ENCODE measurements around the gene PDZD4.
"Not testable (repeated sequence)": the region's sequence is repeated elsewhere in the genome, so short reads cannot be mapped to it uniquely, and the experiment has no call there.

Gene PDZD4

DNA sequence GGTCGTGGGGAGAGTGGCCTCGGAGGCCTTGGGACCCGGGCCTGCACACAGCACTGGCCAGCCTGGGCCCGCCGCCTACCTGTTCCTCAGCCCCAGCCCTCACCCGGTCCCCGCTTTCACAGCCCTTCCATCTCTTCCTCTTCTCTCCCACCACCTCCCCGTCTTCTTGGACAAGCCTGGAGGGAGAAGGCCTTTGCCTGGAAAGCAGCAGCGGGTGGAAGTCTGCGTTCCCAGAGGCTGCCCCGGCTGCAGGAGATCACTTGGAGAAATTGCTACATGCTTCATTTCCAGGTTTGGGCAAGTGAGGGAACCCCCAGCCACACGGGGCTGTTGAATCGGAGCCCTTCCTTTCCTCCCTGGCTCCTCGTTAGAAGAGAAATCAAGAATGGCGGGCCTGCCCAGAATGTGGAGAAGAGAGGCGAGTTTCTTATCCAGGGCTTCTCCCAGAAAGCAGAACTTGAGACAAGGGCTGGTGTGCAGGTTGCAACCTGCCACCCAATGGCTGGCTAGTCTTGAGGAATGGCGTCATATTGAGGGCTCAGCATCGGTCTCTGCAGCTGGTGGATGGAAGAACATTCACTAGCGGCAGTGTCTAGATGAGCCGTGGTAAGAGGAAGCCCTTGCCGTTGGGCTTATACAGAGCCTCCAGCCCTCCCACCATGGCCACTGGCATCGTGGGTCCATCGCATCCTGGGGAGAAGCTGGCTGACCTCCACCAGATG, 1.2 kb upstream of the PDZD4 start:
- DNase-seq = no peak

DNA sequence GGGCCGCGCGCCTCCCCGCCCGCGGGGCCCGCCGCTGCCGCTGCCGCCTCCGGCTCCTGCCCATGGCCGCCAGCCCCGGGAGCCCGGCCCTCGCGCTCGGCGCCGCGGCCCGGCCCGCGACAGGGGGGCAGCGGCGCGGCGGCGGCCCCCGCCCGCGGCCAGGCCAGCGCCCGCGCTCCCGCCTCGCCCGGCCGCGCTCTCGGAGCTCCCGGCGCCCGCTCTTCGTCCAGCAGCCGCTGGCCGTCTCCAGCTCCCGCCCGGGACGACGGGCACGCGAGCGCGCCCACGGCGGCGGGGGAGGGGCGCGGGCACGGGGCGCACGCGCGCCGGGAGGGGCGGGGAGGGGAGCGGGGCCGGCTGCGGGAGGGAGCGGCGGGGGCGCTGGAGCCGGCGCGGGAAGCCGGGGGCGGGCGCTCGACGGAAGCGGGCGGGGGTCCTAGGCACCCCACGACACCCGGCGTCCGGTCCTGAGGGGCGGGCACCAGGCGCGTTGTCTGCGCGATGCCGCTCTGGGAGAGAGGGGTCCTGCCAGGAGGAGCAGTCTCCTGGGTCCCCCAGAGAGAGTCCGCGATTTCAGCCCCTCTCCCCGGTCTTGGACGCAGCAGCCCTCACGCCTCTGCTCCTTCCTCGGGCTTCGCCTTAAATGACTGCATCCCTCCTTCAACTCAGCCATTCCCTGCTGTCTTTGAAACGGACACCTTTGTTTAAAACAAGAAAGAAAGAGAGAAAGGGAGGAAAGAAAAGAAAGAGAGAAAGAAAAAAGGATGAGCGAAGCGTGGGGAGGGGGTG, 490 bp upstream of the PDZD4 start:
- DNase-seq = no peak

GRCh38 chrX:153829549-153829798, 870 bp downstream of the PDZD4 start:
- DNase-seq = no peak

GRCh38 chrX:153828723-153829548, 1.4 kb downstream of the PDZD4 start:
- DNase-seq = no peak

GRCh38 chrX:153828308-153828707, 2.0 kb downstream of the PDZD4 start:
- no peak for DNase-seq

- DNase-seq = no peak
Measured at GRCh38 chrX:153827903-153828302, 2.4 kb downstream of the PDZD4 start.

DNA sequence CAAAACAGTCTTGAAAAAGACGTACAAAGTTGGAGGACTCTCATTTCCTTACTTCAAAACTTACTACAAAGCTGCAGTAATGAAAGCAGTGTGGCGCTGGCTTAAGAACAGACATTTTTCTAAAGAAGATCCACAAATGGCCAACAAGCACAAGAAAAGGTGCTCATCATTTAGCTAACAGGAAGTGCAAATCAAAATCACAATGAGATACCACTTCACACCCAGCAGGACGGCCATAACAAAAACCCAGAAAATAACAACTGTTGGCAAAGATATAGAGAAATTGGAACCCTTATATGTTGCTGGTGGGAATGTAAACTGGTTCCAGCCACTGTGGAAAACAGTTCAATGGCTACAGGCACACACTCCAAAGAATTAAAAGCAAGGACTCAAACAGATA, 3.3 kb downstream of the PDZD4 start:
- DNase-seq = no peak

DNA sequence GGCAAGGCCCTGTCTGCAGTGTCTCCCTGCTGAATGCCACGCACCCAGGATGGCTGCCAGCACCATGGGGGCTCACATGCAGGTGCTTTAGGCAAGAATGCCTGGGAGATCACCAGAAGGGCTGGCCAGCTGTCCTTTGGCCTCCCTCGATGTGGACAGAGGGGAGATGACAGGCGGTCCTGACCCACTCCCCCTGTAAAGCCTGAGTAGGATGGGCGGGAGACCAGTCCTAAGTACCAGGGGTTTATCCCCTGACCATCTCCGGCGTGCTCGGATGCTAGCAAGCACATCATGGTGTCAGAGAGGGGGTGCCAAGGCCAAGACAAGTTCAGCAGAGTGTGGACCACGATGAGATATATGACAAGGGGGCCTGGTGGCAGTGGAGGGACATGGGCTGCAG, 5.3 kb downstream of the PDZD4 start:
- DNase-seq = no peak

DNA sequence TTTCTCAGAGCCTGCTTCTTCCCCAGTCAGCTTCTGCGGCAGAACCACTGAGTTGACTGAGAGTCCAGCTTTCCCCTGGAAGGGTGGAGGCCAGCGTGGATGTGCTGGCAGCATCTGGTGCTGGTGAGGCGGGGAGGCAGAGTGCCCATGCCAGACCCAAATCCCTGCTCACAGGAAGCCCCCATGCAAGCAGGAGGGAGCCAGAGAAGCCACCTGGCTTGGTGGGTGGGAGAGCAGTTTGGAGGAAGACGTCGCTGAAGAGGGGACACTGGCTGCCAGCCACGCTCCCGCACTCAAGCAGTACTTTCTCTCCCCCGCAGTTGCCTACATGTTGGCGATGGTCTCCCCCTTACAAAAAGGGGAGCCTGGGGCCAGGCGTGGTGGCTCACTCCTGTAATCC, 6.0 kb downstream of the PDZD4 start:
- no peak for DNase-seq

DNA sequence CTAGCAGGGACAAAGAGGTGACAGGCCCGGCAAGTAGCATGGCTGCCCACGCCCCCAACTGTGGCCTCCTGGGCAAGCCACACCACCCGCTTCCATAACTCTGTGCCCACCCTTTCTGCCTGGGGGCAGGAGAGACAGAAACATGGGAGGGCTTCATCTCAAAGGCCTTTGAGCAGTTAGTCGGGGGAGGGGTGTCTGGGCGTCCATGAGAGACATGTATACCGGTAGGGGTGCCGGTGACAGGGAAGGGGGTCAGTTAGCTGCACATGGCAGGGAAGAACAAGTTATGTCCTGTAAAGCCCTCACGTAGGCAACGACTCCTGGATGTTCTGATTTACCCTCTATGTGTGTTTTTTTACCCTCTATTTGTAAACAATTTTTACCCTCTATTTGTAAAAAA, 9.3 kb downstream of the PDZD4 start:
- no peak for DNase-seq

GRCh38 chrX:153820601-153821000, 9.7 kb downstream of the PDZD4 start:
- DNase-seq = no peak

DNA sequence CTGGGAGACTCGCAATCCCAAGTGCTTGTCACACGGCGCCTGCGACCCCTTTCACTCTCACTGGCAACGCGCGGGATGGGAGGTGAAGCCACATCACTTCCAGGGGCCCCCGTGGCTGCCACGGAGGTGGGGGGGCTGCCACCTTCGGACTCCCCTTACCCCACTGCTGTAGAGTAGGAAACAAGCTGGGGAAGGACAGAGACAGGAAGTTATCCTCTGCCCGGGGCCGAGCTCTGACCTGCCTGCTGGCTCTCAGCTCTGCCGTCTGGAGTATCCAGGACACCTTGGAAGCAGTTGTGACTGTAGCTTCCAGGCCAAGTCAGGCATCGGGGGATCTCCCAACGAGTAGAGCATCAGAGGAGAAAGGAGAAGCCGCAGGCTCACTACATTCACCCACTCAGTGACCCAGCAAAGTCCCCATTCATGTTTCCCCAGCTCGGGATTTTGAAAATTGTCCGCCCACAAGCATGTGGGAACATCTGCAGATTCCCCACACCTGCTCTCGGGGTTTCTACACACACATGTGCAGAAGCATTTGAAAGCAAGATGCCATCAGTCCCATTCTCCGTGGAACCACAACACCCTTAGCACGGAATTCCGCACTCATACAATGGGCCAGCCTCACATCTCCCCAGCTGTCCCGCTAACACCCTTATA, 10.8 kb downstream of the PDZD4 start:
- no peak for DNase-seq

GRCh38 chrX:153818571-153819383, 11.6 kb downstream of the PDZD4 start:
- DNase-seq = no peak

- not testable (repeated sequence) for DNase-seq
Measured at GRCh38 chrX:153818064-153818463, 12.3 kb downstream of the PDZD4 start.

DNA sequence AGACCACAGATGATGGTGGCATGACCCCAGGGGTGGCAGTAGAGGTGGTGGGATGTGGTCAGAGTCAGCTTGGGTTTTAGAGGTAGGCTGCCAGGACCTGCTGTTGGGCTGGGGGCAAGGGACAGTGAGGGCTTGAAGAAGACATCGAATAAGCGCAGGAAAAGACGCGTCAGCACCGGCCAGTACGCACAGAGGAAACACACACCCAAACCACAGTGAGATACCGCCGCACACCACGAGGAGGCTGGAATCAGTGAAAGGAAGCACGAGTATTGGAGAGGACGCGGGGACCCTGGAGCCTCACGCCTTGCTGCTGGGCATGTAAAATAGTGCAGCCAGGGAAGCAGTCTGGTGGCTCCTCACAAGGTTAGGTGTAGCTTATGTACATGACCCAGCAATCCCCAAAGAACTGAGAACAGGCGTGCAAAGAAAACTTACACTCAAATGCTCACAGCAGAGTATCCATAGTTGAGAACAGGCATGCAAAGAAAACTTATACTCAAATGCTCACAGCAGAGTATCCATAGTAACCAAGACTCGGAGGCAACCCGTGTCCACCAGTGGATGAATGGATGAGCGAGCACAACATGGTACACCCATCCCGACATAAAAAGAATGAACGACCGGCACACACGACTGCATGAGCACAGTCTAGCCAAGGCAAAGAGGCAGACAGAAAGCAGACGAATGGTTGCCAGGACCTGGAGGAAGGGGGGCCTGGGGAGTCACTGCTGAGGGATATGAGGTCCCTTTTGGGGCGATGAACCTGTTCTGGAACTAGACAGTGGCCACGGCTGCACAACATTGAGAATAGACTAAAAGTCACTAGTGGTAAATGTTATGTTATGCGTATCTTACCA, 13.3 kb downstream of the PDZD4 start:
- no peak for DNase-seq

DNA sequence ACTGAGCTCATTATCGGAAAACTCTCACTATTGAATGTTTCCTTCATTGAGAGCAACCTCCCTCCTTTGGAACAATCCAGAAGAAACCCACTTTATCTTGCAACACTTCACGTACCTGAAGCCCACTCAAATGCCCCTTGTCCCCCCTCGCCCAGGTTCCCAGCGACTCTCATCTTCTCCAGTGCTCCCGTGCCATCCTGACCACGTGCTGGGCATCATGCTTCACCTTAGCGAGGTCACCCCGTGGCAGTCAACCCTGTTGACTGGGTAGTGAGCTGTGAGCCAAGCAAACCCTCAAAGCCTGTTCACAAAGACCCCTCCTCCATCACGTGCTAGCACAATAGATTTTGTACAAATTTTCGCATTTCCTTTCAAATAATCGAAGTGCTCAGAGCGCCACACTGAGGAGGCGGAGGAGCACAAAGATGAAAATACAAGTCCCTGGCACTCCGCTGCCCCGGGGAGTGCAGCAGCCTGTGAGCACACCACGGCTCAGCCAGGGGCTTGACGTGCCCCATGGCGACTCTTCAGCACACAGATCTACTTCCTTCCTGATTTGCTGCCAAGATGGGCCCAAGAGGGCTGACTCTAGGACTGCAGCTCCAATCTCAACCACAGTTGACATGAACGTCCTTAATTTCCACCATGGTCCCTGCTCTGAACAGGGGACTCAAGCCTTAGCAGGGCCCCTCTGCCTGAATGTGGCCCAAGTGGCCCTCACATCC, 15.6 kb downstream of the PDZD4 start:
- DNase-seq = no peak

- DNase-seq = no peak
Measured at GRCh38 chrX:153813161-153813560, 17.2 kb downstream of the PDZD4 start.

DNA sequence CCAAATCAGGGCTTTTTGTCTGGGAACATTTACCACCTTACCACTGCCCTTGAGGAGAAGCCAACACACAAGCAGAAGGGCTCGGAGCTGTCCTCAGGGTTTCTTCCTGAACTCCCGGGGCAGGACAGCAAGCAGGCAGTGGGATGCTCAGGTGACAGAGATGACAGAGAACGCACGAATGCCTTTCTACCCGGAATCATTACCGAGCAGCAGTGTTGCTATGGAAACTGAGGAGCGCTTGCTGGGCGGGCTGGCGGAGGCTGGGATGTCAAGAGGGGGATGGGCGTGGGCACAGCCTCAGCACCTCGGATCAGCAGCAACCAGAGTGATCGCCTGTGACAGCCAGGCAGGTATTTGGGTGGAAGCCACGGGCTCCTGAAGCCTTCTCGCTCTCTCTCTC, 18.1 kb downstream of the PDZD4 start:
- no peak for DNase-seq

- DNase-seq = no peak
Measured at GRCh38 chrX:153807976-153808375, 22.4 kb downstream of the PDZD4 start.

DNA sequence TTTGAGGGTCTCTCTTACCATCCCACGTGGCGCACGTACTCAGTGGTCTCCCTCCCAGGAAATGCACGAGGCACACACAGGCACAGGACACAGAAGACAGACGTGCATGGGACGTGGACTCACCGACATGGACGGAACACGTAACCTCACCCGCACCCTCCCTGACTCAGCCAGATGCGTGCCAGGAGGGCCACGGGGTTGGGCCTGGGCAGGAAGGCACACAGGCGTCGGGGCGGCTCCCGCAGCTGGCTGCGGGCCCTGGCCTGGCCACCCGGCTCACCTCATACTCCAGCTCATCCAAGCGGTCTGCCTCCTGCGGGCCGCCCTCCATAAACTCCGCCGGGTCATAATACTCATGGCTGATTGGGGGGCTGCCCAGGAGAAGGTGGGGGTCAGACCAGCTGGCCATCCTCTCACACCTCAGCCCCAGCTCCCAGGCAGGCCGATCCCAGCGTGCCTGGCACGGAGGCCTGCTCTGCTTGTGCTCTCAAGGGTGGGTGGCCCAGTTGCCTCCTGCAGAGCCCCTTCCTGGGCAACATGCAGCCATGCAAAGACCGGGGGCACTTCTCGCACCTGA, 23.3 kb downstream of the PDZD4 start:
- DNase-seq = peak; percentile 17

Data from left hindlimb (tissue), 1 donor.